Erythroblast (primary cell): ENCODE measurements around the gene CACNB4.

Experiments used
- GATA1 ChIP-seq: IDR thresholded peaks from 2 replicates; pipeline ENCODE4 v1.6.1; 2011; ENCODE audit warnings: low read depth, mild to moderate bottlenecking, control low read depth, low read length, moderate library complexity
- POLR2A ChIP-seq: IDR thresholded peaks from 2 replicates; pipeline ENCODE4 v1.6.1; 2011; ENCODE audit warnings: mild to moderate bottlenecking, low read length

GRCh38 chr2:151900331-151900730 lies 198.5 kb downstream of the CACNB4 start:
- TF ChIP-seq POLR2A (no peak), GATA1 (no peak)
